GM18870 (cell line): ENCODE results near the gene TOR4A.

ENCODE experiments used
- ATAC-seq: cut with Tn5 transposase; IDR thresholded peaks from one replicate; pipeline ENCODE4 v1.9.1; 2021; ENCODE audit warnings: moderate library complexity; ENCODE audit not compliant: unreplicated experiment

TOR4A gene

GRCh38 chr9:137304383-137305059 lies 27.0 kb downstream of the TOR4A start:
- ATAC-seq, result no peak

- ATAC-seq, result no peak
Observed at GRCh38 chr9:137305060-137305797, 27.7 kb downstream of the TOR4A start.

- ATAC-seq, result no peak
Observed at GRCh38 chr9:137305798-137306065, 28.2 kb downstream of the TOR4A start.

- ATAC-seq, result no peak
Observed at GRCh38 chr9:137306066-137306849, 28.7 kb downstream of the TOR4A start.

GRCh38 chr9:137306850-137307254 lies 29.3 kb downstream of the TOR4A start:
- ATAC-seq, result no peak

- no peak for ATAC-seq
Observed at GRCh38 chr9:137307255-137308056, 29.9 kb downstream of the TOR4A start.

GRCh38 chr9:137308057-137308619 lies 30.6 kb downstream of the TOR4A start:
- no peak for ATAC-seq

GRCh38 chr9:137309368-137310188 lies 32.1 kb downstream of the TOR4A start:
- no peak for ATAC-seq

- no peak for ATAC-seq
Observed at GRCh38 chr9:137310189-137311052, 32.9 kb downstream of the TOR4A start.

GRCh38 chr9:137311171-137311985 lies 33.9 kb downstream of the TOR4A start:
- no peak for ATAC-seq

- ATAC-seq, result no peak
Observed at GRCh38 chr9:137311986-137312851, 34.7 kb downstream of the TOR4A start.

- no peak for ATAC-seq
Observed at GRCh38 chr9:137312852-137313325, 35.4 kb downstream of the TOR4A start.

- ATAC-seq, result no peak
Observed at GRCh38 chr9:137313326-137313936, 35.9 kb downstream of the TOR4A start.

- ATAC-seq, result no peak
Observed at GRCh38 chr9:137313956-137314560, 36.5 kb downstream of the TOR4A start.

GRCh38 chr9:137314561-137315560 lies 37.3 kb downstream of the TOR4A start:
- ATAC-seq, result no peak
